Nucleus accumbens (tissue), 56 donors: ENCODE data around the gene STK35.

ENCODE experiments used
- DNase-seq, 56 donors: peaks; one replicate each; lab custom pipeline; 2025; lab: John Stamatoyannopoulos, UW

STK35 gene

DNA sequence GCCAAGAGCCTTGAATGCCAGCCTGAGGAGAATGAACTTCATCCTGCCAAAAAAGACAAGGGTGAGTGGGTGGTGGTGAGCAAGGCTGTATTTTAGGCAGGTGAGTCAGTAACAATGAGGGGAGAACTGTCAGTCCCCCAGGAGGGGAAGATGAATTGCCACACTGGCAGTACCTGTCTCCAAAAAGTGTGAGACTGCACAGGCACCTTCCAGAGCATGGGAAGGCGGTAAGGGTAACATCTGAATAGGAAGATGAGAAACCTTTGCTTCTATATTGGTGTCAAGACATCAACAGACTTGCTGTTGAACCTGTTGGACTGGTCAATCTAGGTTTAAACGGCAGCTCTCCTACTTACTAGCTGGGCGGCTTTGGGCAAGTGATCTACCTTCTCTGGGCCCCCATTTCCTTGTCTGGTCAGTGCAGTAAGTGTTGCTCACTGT, 30.9 kb downstream of the STK35 start:
- DNase-seq = peak in 12 of 56 donors; percentile 5 to 70 (median 30)

DNA sequence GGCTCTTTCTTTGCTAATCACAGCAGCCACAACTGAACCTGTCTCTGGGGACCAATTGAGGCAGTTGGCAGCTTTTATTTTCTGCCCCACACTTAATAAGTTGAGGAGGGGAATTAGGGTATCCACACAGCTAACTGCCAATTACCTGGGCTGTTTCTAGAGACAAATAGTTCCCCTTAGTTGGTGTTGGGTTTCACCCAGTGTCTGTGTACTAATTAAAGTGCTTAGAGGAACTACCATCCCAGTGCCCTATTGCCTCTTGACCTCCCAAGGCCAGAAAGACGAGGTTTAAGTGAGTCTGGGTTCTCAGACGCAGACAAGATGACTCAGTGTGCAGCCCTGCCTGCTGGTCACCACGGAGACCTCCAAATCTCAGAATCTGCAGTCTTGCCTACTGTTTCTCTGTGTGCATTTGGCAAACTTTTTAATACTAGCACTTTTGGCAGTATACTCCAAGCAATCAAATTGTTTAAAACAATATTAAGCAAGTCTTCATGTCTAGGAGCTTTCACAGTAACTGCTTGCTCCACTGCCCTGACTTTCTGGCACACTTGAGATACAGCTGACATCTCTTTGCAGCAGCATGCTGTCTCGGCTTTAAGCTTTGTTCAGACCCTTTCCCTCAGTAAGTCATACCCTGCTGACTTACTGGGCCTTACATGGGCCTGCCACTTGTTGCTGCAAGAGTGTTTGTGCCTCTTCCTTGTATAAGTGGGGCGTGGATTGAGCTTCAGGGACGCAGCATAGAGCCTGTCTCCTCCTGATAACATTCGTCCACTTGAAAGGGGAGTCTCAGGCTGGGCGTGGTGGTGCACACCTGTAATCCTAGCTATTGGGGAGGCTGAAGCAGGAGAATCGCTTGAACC, 31.9 kb downstream of the STK35 start:
- no peak for DNase-seq

DNA sequence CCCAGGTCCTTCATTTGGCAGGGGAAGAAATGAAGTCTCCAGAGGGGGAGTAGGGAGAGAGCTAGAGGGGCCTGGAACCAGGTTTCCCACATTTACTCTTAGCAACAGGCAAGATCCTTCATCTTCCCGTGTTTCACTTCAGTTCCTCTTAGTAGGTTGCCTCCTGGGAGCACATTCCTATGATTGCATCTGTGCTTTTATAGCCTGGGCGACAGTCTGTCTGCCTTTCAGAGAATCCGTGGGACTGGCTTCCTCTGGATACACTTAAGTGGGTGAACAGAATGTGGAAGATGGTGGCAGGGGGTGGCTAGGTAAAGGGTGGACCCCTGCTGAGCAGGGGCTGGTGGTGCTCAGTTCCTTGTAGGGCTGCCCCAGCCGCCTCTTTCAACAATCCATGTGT, 33.4 kb downstream of the STK35 start:
- DNase-seq = no peak

GRCh38 chr20:2136275-2136674, 34.6 kb downstream of the STK35 start:
- no peak for DNase-seq

DNA sequence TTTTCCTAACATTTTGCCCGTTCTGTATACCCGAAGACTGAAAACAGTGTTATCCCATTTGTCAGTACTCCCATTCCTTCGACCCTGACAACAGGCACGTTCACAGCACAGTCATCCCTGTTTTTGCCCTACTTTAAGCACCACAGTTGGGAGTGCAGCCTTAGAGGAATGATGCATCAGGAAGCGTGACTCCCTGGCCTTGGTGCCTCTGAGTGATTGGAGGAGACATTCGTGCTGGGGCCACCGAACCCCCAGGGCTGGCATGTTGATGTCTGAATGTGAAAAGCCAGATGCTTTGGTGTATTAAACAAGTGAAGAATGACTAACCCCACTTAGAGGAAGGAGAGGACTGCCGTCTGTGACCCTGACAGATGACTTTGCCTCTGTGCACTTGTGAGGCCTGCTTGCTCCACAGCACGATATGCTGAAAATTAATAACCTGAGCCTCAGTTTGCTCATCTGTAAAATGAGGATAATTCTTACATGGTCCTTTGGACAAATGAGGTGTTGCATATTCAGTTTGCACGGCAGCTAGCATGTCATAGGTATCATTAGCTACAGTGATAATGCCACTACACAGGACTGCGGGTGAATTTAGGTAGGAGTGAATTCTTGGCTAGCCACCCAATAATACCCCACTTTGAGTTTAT, 36.0 kb downstream of the STK35 start:
- DNase-seq = no peak

GRCh38 chr20:2138396-2138795, 36.8 kb downstream of the STK35 start:
- DNase-seq = no peak

DNA sequence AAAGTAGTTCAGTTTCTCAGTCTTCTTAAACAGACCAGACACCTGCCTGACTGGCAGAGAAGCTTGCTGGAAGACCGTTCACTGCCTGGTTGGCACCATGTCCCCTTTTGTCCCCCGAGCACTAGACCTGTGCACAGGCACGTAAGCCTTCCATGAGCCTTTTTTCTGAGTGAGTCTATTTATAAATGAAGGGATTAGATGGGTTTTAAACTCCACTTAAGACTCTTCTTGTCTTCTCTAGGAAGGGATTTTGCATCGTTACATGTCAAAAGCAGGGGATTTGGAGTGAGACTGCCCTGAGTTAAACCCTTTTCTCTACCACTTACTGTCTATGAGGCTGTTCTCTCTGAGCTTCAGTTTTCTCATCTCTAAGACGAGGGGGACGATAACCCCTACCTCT, 37.6 kb downstream of the STK35 start:
- DNase-seq = no peak

- no peak for DNase-seq
Observed at GRCh38 chr20:2139736-2140135, 38.1 kb downstream of the STK35 start.

DNA sequence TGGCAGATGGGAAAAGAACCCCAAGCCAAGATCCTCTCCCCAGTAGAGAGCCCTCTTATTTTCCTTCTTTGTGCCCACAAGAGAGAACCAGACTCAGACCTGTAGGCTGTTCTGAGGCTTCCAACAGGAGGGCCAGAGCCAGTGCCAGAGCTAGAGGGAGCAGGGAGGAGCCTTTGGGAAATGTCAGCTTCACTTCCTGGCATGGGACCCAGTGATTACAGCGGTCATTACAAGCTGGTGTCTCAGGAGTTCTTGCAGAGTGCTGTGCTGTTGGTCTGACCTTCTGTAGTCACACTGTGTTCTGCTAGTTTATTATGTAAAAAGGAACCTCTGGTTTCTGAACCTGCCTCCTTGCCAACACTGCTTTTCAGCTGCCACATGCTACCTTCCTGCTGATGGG, 38.9 kb downstream of the STK35 start:
- DNase-seq = no peak

DNA sequence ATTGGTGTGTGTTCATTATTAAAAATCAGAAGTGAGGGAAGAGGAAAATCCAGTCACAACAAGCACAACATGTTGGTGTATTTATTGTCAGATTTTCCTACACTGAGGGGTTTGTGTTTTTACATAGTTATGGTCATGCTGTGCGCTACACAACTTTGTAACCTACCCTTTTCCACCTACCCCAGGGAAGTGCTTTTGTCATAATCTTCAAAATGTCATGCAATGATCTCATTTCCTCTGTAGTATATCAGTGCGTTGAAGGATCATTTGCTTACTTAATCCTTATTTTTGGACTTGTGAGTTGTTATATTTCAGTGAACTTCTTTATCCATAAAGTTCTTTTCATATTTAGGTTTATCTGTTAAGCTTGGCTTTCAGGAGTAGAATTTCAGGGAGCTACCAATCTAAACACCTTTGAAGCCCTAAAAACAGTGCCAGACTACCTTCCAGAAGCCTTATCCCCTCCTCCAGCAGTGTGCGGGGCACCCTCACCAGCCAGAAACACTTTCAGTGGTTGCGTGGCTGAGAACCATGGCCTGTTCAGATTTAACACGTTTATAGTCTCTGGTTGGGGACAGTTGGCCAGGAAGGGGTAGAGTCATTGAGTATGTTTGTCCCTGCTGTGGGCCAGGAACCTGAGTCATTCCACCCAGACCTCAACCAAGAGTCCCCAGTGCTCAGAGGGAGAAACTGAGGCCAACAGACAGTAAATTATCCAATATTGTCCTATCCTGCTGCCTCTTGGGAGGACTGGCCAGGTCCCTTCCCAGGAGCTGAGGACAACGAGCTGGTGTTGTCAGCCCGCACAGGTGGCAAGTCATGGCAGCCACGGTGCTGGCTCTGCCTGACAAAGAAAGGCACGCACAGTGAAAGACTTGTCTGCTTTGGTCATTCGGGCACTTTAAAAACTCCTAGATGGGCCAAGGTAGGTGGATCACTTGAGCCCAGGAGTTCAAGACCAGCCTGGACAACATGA, 40.3 kb downstream of the STK35 start:
- no peak for DNase-seq

DNA sequence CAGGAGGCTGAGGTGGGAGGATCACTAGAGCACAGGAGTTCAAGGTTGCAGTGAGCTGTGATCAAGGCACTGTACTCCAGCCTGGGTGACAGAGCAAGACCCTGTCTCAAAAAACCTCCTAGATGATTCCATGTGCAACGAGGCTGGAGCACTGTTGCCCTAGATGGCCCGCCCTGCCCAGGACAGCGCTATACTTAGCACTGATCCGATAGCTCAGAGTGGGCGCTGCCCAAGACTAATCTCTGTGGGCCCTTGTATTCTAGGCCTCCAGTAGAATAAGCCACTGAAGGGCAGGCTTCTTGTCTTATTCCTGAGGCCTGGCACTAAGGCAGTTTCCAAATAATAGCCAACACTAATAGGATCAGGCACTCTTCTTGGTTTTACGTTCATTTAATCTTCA, 41.0 kb downstream of the STK35 start:
- no peak for DNase-seq

GRCh38 chr20:2143594-2143993, 42.0 kb downstream of the STK35 start:
- DNase-seq = no peak

DNA sequence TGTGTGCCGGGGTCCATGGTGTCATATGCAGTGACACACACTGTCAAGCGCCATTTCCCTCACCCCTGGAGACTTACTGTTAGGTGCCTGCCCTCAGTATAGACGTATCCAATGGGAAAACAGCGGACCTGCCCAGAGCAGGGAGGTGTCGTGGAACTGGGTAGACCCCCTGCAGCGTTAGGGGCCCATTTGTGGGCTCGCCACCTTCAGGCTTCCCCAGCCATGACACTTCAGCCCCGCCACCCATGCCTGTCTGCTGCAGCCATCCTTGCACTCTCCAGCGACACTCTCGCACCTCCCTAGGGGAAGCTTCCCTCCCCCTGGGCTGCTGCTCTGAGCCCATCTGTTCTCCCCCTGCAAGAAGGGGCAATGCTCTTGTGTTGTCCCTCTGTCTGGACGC, 43.2 kb downstream of the STK35 start:
- no peak for DNase-seq

- no peak for DNase-seq
Observed at GRCh38 chr20:2145376-2145775, 43.7 kb downstream of the STK35 start.

DNA sequence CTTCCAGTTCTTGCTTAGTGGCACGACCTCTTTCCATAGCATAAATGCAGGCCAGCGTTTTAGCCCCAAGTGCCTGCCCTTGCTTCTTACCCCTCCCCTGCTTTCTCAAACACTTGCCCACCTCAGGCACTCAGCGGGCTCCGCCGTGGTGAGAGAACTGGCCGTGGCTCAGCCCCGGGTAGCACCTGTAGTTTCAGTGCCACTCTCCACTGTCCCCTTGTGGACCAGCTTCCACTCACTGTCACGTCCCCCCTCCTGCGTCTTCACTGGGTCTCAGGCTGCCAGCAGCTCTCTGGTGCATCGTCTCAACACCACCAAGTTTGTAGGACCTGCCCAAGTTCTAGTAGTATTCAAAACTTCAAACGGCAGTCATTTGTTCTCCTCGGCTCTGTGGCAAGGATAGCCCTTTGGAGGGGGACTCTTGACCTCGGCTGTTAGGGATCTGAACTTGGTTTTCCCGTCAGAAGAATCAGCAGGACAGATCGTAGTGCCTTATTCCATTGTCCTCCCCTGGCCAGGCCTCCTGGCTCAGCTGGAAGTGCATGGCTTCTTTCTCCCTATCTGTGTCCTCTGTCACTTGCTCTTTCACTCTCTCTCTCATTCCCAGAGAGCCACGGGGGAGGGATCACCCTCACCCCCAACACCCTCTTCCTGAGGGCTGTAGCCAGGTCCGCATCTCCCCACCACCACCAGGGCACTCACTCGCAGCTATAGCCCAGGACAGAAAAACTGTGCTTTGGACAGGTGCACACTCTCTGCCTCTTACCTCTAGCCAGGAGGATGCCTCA, 44.6 kb downstream of the STK35 start:
- no peak for DNase-seq

DNA sequence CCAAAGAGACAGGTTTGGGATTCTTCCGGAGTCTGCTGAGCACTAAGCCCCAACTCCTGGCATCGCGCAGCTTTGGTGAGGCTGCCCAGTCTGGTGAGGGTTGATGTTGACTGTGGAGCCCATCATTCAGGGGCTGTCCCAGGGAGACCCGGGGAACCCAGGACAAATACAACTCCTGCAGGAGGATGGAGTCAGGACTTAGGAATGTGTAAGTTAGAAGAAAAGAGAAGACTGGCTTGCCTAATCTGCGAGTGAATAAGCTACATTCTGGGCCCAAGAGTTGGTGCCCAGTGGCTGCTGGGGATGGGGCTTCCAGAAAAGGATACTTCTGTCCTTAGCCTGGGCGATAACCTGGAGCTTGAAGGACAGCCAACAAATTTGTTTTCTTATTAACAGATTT, 47.9 kb downstream of the STK35 start:
- DNase-seq = no peak

DNA sequence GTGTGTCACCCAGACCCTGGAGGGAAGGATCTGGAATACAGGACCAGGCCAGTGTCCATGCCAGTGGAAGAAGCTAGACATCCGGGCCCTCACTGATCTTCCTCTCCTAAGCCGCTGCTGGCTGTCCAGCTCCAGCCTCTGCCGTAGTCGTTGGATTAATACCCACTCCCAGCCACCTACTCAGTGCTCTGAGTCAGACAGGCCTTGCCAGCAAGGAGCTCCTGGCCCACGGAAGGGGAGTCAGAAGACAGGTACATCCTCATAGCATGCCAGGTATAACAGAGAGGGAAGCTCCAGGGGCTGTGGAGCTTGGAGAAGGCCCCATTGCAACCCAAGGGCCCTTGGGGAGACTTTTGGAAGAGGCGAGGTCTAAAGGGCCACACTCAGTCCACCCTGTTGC, 49.0 kb downstream of the STK35 start:
- DNase-seq = peak in 2 of 56 donors; percentile 12 to 21

GRCh38 chr20:2151858-2152281, 50.2 kb downstream of the STK35 start:
- DNase-seq = no peak

DNA sequence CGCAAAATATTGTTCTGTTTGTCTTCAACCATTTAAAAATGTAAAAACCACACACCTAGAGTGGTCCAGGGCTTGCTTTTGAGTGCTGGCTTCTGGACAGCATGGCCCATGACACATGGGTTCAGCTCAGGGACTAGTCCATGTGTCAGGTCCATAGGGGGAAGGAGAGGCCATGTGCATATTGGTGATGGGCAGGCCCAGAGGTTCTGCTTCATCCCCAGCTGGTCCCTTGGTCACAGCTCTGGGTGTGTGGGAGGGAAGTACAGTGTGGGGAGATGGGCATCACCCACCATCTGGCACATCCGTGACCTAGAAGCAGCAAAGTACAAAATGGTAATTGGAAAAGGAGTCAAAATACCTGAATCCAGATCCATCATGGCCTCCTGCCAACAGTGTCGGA, 50.7 kb downstream of the STK35 start:
- DNase-seq = no peak

- DNase-seq = no peak
Observed at GRCh38 chr20:2153326-2153725, 51.7 kb downstream of the STK35 start.
